HG03097 (cell line): ENCODE data around the gene SLC25A38.

ENCODE experiments used
- ATAC-seq: cut with Tn5 transposase; IDR thresholded peaks from one replicate; pipeline ENCODE4 v1.9.1; 2021; ENCODE audit not compliant: unreplicated experiment, low FRiP score

Gene SLC25A38

DNA sequence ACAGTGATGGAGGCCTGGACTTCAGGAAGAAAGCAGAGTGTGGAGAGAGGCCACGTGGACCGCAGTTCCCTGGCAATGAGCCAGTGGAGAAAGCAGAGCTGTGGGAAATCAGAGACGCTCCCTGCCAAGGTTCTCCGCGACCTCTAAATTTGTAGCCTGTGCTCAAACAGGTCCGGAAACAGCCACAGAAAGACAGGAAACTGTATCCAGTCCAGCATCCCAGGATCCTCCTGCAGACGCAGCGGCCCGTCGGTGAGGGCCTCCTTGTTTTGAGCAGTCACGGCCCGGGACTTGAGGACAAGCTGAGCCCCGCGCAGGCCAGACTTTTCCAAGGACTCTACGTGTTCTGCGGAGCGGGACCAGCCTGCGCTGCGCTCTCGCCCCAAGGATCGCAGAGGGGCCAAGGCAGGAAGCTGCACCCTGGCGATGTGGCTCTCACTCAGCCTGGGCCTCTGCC lies 45.6 kb downstream of the SLC25A38 start:
- ATAC-seq: no peak

DNA sequence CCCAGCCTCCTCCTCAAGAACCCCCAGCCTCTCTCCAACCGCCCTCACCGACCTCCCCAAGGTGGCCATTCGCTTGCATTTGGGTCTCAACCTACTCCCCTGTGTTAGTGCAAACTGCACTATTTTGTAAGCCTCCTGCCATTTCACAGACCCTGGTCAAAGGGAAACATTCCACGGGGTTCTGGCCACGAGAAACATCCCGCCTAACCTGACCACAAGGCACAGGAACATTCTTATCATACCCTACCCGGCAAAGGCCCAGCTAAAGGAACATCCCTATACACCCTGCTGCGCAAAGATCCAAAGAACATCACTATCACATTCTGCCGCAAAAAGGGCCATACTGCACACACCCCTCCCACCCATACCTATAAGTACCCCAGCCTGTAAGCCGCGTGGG lies 46.3 kb downstream of the SLC25A38 start:
- ATAC-seq: no peak

DNA sequence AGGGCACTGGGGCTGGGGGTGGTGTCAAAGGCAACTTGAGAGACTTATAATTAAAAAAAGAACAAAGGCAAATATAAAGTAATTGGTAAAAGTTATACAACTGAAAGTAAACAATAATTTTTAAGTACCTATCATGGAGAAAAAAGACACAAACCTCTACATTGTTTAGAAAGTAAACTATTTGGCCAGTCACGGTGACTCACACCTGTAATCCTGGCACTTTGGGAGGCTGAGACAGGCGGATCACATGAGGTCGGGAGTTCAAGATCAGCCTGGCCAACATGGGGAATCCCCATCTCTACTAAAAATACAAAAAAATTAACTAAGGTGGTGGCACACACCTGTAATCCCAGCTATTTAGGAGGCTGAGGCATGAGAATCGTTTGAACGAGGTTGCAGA lies 49.2 kb downstream of the SLC25A38 start:
- ATAC-seq: no peak

DNA sequence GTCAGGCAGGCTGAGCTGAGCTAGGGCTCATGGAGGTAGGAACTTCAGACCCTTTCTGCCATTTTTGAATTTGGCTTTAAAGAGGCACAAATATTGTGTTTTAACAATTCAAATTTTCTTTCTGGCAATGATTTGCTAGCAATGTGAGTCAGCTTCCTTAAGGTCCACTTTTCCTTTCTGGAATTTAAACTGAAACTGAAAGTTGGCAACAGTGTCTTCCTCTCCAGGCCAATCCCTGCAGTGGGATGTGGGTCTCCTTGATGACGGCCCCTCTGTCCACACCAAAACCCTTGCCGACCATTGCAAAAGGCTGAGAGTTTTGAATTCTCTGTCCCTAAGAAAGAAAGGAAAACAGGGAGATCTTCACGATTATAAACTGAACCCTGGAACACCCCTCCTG lies 50.5 kb downstream of the SLC25A38 start:
- ATAC-seq: no peak

DNA sequence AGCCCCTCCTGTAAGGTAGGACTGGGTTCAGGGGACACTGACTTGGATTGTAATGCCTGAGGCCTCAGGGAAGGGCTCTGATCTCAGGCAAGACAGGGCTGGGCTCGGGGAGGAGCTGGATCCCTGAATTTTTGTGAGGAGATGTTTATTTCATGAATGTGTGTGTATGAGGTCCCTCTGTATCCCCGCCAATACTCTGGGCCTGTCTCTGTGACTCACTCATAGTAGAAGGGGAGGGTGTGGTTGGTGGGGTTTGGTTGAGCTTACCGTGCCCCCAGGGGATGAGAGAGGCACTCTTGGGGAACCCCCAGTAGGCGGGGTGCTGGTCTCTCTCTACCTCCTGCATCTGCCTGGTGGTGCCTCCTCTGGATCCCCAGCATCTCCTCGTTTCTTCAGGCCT lies 51.4 kb downstream of the SLC25A38 start:
- no peak for ATAC-seq

DNA sequence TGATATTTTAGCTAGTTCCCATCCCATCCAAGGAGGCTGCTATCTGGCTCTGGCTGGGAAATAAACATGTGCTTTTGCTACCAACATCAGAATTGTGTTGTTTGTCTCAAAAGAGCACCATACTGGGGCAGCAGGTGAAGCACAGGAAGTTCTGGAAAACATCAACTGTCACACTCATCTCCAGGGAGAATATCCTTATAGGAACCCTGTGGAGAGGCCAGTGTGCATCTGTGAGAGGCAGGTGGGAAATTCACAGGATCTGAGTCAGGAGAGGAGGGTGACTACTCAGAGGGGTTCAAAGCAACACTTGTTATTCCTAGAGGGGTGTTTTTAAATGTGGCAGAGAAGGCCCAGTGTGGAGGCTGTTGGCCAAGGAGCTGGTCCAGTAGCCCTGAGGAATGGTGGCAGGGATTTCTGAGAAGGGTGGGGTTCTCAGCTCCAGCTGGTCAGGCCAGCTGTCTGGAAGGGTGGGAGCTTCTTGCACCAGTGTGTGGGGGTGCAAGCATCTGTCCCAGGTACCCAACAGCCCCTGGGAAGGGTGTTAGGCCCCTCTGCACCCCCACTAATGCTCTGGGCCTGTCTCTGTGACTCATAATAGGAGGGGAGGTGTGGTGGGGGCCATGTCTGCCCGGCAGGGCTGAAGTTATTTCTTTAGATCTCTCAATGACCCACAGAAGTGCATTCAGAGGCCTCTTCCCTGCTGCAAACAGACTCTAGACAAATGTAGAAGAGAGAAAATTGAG lies 52.0 kb downstream of the SLC25A38 start:
- ATAC-seq: no peak

DNA sequence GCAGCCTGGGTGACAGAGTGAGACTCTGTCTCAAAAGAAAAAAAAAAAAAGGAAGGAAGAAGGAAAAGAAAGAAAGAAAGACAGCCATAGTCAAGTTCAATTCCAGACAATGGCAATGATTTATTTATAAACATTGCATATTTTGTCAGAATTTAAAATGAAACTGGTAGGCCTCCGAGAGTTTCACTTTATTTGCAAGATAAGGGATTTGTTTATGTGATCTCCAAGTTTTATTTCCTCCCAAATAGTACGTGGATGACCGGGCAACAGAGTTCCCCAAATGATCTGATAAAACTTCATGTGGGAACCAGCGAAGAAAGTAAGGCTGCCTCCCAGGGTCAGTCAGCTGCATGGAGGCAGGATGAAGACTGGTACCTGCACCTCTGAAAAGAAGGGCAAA lies 55.7 kb downstream of the SLC25A38 start:
- ATAC-seq: no peak

DNA sequence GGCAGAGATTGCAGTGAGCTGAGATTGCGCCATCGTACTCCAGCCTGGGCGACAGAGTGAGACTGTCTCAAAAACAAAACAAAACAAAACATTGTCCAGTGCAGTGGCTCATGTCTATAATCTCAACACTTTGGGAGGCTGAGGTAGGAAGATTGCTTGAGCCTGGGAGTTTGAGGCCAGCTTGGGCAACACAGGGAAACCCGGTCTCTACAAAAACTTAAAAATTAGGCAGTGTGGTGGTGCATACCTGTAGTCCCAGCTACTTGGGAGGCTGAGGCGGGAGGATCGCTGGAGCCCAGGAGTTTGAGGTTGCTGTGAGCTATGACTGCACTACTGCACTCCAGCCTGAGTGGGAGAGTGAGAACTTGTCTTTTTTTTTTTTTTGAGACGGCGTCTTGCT lies 57.1 kb downstream of the SLC25A38 start:
- no peak for ATAC-seq

DNA sequence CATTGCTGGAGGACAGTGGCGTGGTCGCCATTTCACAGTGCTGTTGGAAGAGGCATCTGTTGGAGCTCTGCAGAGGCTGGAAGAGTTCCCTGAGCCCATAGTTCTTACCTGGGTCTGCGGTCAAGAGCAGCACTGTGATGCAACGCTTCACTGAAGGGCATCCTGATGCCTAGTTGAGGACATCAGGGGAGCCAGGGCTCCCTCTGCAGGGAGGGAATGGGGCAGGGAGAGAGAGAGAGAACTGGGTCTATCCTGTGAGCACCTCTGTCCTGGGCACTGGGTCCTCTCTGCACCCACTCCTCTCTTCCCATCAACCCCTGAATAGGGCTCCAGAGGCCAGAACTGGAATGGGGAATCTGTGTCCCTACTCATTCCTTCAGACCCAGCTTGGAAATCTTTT lies 60.4 kb downstream of the SLC25A38 start:
- ATAC-seq: no peak

DNA sequence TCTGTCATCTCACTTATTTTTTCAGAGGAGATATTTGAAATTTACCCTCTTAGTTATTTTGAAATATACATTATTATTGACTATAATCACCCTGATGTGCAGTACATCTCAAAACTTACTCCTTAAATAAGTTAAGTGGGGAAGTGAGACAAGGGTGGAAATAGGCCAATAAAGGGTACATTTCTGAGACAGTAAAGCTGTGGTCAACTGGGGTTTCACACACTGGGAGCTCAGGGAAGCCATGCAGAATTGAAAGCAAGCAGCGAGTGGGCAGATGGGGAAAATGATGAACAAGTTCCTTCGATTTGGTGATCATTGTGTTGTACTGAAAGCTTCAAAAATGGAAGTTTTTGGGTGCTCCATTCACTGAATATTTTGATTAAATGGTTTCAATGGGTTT lies 62.8 kb downstream of the SLC25A38 start:
- ATAC-seq: no peak

DNA sequence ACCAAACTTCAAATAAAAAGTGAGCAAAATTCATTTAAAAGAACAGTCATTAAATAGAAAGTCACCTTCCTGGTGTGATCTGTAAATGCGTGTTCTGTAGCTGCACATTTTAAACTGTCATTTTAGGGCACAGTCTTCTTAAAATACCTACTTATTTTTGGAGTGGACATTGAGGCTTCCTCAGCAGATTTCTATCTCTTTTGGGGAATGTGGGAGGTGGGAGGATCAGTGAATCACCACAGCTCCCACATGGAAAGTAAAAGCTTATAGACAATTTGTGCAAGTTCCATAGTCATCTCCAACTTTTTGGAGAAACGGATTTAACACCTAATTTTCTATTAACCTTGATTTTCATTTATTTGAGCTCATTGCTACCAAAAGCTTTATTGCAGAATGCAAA lies 63.3 kb downstream of the SLC25A38 start:
- no peak for ATAC-seq
